Right hindlimb (tissue), 1 donor: ENCODE measurements around the gene RBPJ.

ENCODE experiments used
- DNase-seq: peaks from one replicate; pipeline ENCODE4 v3.0.0-alpha.2; 2018

RBPJ gene

GRCh38 chr4:26463386-26463785, 142.6 kb downstream of the RBPJ start:
- DNase-seq: no peak

- no peak for DNase-seq
Measured at GRCh38 chr4:26464420-26465095, 143.7 kb downstream of the RBPJ start.

DNA sequence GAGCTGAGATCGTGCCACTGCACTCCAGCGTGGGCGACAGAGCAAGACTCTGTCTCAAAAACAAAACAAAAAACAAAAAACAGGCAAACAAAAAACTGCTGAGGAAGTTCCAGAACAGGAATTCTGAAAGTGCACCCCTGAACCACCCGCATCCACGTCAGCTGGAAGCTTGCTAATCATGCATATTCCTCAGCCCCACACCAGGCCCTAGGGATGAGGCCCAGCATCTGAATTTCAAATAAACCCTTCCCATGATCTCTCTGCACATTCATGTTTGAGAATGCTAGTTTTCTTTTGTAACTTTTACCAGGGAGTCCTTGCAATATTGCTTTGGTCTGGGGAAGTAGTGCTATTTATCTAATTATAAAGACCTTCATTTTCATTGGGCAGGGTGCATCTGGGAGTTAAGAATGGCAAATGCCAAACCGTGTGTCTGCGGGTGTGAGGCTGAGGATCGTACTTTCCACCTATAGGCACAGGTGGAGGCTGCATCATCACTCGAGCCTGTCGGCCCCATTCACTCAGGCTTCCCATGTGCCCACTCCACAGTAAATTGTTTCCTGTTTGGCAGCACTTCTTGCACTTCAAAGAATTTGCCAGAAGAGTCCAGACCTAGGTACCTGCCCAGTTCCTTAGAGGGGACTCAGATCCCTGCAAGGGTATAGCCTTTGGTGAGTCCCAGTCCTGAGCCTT, 145.9 kb downstream of the RBPJ start:
- no peak for DNase-seq

GRCh38 chr4:26467724-26468123, 146.9 kb downstream of the RBPJ start:
- DNase-seq: no peak

- DNase-seq: no peak
Measured at GRCh38 chr4:26468283-26468949, 147.6 kb downstream of the RBPJ start.

DNA sequence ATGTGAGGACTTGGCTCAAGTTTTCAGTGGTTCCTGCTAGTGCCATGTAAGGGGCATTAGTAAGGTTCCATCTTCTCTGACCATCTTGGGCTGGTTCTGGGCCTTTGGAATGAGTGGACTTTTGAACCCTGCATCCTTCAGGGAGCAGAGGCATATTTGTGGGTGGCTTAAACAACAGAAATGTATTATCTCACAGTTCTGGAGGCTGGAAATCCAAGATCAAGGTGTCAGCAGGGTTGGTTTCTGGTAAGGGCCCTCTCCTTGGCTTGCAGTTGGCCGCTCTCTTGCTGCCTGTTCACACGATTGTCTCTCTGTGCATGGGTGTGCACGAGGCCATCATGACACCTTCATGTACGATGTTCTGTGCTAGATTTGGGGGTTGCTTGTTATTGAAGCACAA, 148.2 kb downstream of the RBPJ start:
- no peak for DNase-seq

DNA sequence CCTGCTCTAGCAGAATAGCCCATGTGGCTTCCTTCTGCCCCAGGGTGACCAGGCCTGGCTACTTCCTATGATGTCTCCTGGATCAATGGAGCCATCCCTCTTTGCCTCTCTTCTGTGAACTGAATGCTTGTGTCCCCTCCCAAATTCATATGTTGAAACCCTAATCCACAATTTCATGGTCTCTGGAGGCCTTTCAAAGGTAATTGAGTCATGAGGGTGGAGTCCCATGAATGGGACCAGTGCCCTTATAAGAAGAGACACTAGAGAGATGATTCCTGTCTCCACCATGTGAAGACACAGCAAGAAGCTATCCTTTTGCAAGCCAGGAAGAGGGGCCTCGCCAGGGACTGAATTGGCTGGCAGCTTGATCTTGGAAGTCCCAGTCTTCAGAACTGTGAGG, 151.1 kb downstream of the RBPJ start:
- no peak for DNase-seq

DNA sequence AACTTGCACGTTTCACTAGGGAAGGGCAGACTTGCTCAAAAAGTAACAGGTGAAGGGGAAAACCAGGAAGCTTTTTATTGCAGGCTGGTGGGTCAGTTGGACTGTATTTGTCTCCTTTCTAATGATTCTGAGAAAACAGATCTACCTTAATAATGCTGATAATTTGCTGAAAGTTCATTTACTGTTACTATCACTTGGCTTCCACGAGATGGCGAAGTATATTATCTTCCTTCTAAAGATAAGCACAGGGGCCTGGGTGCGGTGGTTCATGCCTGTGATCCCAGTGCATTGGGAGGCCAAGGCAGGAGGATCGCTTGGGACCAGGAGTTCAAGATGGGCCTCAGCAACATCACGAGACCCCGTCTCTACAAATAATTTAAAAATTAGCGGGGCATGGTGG, 153.1 kb downstream of the RBPJ start:
- DNase-seq: no peak

GRCh38 chr4:26474551-26474950, 153.7 kb downstream of the RBPJ start:
- no peak for DNase-seq

DNA sequence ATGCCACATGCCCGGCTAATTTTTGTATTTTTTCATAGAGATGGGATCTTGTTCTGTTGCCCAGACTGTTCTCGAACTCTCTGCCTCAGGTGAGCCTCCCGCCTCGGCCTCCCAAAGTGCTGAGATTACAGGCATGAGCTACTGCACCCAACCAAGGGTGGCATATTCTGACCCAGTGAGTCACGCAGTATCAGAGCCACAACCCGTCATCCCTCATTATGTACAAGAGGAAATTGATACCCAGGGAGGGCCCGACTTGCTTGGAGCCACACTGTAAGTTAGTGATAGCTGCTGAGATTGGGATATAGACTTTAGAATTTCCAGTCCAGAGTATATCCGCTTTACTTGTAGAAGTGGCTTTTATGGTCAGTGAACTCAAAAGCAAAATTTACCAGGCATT, 154.9 kb downstream of the RBPJ start:
- no peak for DNase-seq

GRCh38 chr4:26476545-26476944, 155.7 kb downstream of the RBPJ start:
- no peak for DNase-seq

DNA sequence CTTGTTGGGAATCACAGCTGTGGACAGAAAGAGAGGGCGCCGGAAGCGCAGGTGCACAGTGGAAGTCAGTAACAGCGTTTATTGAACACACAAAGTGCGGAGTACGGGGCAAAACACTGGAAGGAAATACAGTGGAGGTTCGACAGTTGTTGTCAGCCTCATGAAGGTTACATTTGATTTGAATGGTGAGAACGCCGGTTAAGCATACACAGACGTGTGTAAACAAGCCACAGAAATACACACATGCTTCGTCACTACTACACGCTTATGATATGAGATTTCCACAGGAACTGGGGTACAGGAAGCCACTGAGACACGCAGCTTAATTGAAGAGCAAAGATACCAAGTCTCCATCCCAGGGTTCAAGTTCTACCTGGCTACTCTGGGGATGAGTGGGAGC, 157.5 kb downstream of the RBPJ start:
- DNase-seq: no peak

DNA sequence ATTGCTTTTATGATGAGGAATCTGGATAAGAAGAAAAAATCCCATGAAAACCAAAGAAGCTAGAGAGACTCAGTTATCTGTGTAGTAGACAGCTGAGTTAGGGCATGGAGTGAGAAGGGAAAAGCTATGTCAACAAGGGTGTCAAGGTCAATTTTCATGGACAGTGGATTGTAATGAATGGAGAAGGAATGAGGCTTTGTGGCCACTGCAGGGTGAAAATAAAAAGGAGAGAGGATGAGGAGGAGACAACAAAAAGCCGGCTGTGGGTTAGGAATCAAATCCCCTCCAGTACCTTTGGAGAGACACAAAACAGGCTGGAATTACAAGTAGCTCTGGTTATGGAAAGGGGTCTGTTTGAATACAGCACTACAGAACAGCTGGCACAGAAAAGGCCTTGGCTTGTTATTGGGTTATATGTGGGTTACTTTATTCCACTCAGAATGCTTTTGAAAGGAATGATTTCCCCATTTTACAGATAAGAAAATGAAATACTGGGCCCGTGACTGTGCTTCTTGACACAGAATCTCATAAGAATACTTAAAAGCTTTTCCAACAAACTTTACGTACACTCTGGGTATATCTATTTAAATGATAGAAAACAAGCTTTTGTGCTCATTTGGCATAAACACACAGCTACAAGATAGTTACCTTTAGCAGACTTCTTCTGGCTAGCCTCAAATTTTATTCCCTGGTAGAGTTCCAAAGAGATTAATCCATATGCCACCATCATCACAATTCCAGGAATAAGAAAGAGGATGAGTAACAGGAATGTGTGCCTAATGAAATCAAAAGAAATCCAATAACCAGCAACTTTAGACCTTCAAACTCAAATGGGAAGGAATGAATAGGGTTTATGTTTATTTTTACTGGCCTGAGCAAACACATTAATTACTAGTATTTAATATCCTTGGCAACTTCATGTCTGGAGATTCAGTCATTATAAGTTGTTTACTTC, 162.0 kb downstream of the RBPJ start:
- DNase-seq: no peak

DNA sequence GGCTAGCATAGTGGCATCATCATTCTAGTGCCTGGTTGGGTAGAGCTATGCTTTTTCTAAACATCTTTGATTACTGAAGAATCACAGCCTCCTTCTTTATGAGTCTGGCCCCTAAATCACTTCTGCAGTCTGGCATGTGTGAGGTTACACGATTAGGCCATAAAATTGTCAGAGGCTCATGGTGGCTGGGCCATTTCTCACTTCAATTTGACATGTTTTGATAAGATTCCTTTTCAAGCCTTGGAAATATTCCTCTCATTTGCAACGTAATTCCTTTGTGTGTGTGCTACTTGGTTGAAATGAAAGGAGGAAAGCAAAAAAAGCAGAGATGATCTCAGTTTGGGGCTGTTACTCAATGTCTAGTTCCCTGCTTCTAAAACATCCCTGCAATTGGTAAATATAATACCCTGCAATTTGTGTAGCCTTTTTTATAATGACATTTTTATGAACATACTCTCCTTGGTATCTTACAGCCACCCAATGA, 163.3 kb downstream of the RBPJ start:
- no peak for DNase-seq

- no peak for DNase-seq
Measured at GRCh38 chr4:26484516-26484915, 163.7 kb downstream of the RBPJ start.
